ENCODE data around the gene SUGCT.

DNA sequence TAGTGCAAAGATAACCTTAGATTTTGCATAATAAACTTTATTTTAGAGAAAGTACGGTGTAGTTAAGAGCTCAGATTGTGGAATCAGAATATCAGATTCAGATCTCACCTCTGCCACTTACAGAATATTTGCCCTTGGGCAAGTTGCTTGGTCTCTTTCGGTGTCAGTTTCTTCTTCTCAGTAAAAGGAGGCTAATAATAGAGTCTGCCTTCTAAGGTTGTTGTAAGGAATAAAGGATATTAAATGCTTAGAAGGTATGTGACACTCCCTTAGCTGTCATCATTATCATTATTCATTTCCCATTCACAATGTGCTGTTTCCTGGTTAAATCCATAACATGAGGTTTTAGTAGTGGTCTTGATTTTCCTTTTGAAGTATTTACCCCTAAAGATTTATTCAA is 42.6 kb upstream of the SUGCT start:
- TF ChIP-seq POLR2A (IDR thresholded peaks at IDR 0.05): no peak
- TF ChIP-seq, protein P1, sequence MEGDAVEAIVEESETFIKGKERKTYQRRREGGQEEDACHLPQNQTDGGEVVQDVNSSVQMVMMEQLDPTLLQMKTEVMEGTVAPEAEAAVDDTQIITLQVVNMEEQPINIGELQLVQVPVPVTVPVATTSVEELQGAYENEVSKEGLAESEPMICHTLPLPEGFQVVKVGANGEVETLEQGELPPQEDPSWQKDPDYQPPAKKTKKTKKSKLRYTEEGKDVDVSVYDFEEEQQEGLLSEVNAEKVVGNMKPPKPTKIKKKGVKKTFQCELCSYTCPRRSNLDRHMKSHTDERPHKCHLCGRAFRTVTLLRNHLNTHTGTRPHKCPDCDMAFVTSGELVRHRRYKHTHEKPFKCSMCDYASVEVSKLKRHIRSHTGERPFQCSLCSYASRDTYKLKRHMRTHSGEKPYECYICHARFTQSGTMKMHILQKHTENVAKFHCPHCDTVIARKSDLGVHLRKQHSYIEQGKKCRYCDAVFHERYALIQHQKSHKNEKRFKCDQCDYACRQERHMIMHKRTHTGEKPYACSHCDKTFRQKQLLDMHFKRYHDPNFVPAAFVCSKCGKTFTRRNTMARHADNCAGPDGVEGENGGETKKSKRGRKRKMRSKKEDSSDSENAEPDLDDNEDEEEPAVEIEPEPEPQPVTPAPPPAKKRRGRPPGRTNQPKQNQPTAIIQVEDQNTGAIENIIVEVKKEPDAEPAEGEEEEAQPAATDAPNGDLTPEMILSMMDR (IDR thresholded peaks at IDR 0.05): no peak
